GM19240 (cell line): Measurements from ENCODE around the gene ZBTB48.
A peak's percentile ranks its signal among the peaks of the same experiment; 100 is the strongest.
"Not testable (repeated sequence)": the region's sequence is repeated elsewhere in the genome, so short reads cannot be mapped to it uniquely, and the experiment has no call there.

ENCODE experiments used
- DNase-seq: peaks from one replicate; pipeline ENCODE4 v3.0.0; 2011; ENCODE audit warnings: low spot score; ENCODE audit not compliant: insufficient read length

ZBTB48 gene

DNA sequence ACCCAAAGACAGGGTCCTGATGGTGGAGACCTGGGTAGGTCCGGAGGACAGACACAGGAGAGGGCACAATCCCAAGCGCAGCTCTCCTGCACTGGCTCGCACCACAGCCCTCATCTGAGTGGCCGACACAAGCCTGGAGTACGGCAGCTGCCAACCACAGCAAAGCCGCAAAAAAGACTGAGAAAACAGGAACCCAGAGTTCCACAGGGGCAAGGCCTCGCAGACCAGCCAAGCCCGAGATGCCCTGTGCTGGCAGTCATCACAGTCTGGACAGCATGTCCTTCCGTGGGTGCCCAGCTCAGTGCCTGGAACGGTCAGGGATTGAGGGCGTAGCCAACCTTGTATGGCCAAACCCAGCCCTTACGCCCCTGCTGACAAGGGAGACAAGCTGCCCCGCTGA lies 11.4 kb downstream of the ZBTB48 start:
- DNase-seq, result no peak

DNA sequence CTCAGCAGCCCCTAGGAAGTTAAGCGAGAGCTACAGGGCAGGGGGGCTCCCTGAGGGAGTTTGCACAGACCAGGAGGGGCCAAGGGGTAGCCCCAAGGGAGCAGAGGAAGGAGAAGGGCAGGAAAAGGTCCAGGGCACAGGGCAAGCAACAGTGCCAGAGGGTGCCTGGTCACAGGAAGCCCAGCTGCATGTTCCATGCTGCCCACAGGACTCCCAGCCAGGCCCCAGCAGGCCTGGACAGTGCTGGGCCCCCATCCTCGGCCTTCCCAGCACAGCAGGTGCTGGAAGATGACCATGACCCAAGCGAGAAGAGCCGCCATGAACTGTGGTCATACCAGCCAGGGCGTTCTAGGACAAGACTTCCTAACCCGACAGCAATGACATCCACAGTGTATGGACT lies 11.8 kb downstream of the ZBTB48 start:
- no peak for DNase-seq

DNA sequence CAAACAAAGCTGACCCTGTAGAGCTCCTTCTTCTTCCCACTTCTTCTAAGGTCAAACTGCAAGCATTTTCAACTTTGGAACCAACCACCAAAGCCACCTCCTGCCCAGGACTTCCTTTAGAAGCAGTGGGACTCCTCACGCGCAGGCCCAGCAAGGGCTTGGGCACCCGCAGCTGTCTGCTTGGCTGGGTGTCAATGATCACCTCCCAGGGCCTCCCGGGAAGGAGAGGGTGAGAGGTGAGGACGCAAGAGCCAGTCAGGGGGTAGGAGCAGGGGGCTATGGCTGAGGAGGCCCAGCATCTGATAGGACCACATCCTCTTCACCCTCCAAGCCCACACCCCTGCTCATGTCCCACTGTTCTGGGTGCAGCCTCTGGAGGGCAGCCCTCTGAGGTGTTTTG lies 12.6 kb downstream of the ZBTB48 start:
- no peak for DNase-seq

DNA sequence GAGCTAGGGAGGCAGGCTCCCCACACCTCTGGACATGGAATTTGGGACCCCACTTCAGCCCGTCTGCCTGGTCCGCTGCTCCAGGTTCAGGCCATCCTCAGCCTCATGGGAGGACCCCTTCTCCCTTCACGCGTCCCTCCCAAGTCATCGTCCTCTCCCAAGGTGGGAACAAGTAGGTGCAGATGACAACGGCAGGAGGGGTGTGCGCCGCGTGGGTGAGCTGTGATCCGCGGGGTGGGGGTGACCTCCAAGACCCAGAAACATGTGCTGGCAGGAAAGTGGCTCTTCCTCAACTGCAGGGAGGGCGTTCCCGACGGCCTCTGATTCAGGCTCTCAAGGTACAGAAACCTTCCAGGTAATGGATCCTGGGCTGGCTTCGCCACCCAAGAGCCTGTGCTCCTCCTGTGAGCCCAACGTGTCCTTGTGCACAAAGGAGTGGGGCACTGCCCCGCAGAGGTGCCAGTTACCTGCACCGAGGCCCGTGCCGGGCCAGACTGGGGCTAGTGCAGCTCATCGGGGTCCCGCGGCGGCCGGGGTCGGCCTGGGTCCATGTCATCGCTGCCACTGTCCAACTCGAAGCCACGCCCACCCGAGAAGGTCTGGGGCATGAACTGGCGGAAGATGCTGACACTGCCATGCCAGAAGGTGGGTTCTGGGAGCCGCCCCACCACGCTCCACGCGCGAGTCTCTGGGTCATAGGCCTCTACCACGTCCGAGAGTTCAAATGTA lies 13.2 kb downstream of the ZBTB48 start:
- no peak for DNase-seq

DNA sequence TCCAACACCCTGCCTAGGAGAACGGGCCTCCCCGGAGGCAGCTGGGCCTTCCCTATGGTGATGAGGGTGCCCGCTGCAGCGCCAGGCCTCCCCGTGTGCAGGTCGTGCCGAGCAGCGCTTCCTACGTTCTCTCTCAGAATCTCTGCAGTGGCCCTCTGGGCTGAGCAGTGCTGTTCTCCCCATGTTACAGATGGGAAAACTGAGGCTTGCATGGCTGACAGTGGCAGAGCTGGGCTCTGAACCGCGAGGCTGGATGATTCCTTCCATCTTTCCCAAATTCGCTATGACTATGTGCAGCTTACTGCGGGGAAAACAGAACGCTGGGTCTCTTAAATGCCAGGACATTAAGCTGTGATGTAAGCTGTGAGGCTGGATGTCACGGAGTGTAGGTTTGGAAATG lies 14.0 kb downstream of the ZBTB48 start:
- no peak for DNase-seq

DNA sequence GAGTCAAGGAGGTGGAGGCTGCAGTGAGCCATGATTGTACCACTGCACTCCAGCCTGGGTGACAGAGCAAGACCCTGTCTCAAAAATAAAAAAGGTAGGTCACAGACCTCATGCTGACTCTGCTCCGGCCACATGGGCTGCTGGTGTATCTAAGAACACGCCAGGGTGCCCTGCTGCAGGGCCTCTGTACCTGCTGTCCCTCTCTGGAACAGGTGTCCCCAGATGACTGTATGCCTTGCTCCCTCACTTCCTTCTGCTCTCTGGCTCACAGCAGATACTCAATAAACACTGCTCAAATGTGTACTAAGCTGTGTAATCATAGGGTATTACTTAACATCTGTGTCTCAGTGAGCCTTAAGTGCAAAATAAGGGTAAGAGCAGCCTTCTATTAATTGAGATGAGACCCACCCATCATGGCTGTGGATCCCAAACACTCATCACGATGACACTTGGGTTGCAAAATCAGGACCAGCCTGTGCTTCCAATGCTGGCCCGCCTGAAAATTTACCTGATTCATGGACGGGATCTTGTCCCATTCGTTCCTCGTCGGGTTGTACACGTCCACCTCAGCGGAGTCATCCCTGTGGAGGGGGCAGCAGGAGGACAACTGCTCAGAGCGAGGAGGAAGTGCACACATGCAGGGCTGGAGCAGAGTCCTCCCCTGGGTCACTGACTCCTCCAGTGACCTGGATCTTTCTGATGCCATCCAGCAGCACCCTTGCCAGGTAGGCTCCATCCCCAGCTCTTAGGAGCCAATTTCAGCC lies 15.4 kb downstream of the ZBTB48 start:
- DNase-seq, result no peak

DNA sequence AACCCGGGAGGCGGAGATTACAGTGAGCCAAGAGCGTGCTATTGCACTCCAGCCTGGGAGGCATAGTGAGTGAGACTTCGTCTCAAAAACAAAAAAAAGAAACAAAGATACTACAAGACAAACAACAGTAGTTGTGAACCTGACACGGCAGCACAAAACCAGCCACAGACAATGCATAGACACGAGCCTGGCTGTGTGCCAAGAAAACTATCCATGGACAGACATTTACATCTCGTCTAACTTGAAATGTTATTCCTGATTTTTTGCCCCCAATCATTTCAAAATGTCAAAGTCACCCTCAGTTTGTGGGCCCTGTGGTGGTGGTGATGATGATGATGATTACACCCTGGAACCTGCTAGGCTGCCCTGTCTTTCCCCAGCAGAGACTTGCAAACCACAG lies 16.6 kb downstream of the ZBTB48 start:
- DNase-seq, result no peak

DNA sequence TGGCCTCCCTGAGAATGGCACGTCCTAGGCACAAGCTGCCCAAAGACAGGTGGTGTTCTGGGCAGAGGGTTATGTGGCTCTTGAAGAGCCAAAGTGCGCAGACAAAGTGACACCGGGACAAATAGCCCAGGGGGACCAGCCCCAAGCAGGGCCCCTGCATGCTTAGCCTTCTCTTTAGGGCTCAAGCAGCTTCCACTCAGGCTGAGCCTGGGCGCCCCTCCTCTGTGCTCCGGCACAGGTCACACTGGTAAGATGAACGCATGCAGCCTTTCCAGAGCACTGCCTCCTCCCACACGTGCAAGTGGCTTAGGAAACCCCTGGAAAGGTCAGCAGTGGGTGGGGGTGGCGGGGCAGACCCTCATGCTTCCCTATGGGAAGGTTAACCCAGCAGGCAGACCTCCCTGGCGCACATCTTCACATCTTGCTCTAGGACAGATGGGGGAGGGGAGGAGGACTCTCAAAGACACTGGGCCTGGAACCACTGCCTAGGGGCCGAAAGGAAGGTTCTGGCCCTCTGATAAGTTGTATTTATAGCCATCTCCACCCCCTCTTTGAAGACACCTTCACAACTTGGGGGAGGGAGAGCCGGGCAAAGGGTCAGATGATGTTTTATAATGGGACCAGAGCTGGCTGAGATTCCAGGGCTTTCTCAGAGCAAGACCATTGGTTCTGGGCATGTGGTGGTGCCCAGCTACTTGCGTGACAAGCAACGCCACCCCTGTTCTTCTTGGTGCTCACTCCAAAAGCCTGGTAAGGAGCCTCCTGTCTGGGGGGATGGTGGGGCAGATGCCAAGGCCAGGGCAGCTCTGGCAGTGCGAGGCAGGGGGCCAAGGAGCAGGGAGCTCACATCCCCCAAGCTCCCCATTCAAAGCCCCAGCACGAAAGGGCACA lies 17.3 kb downstream of the ZBTB48 start:
- DNase-seq, result no peak

DNA sequence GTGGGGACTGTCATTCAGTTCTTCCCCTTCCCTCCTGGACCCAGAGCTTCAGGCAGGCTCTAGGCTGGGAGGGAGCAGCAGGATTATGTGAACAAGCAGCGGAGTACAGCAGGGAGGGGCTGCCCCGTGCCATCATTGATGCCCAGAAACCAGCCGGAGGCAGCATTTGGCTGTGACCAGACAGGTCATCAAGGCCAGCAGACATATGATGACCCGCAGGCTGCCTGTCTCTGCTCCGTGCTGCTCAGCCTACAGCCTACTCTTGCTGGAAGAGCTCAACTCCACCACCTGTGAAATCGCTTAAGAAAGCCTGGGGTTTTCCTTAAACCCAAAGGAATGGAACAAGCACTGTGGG lies 18.0 kb downstream of the ZBTB48 start:
- DNase-seq, result no peak

DNA sequence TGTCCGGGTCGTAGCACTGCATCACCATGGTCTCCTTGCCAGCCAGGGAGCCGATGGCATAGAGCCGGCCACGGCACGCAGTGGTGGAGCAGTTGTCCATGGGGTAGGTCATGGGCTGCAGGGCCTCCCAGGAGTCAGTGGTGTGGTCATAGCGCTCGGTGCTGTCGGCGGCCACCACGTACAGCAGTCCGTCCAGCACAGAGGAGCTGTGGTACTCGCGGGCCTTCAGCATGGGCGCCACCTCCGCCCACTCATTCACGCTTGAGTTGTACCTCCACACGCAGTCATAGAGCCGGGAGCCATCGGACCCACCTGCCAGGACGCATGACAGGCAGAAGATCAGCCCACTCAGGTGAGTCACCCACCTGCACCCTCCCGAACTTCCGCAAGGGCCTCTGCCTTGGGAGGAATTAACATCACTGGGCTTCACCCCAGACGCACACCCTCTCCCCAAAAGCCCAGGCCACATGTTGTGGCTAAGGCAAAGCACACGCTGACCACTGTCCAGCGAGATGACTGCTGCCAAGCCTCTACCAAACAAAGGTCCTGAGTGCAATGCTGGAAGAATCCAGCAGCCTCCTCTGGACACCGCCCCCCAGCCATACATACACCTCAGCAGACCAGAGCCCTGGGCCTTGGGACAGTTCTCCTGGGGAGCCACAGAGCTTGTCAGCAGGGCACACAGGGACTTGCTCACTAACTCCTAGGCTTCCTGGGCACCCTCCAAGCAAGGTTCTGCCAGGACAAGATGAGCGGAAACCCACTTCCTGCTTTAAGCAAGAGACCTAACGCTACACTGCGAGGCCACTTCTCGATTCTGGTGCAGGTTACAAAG lies 19.6 kb downstream of the ZBTB48 start:
- DNase-seq, result no peak

DNA sequence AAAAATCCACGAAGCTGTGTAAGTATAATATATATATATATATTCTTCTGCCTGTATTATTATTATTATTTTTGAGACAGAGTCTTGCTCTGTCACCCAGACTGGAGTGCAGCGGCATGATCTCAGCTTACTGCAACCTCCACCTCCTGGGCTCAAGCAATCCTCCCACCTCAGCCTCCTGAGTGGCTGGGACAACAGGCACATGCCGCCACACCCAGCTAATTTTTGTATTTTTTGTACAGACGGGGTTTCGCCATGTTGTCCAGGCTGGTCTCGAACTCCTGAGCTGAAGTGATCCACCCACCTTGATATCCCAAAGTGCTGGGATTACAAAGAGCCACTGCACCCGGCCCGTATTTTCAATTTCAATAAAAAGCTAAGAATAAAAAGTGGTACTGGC lies 20.2 kb downstream of the ZBTB48 start:
- DNase-seq, result not testable (repeated sequence)

DNA sequence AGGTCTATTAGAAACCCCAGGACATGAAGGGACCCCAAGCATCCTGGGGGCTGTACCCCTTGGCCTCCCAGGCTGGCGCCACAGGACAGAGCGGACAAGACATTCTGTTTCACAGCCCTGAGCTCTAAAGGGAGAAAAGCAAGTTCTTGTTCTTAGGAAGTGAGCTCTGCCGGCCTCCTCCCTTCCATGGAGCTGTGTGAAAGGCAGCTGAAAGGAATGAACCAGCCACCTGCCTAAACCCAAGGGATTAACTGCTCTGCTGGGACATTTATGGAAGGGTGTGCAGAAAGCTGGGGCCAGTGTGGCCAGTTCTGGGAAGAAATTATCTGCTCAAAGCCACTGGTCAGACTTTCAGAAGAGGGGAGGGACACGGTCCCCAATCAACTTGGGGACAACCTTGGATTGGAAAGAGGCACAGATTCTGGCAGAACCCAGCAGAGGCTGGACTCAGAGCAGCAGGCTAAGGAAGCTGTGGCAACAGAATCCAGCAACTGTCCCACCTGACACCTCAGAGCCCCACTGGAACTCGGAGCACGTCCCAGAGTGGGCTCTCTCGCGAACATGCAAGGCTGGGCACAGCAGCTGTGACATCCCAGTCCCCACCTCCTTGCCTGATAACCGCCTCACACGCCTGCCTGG lies 20.7 kb downstream of the ZBTB48 start:
- no peak for DNase-seq

DNA sequence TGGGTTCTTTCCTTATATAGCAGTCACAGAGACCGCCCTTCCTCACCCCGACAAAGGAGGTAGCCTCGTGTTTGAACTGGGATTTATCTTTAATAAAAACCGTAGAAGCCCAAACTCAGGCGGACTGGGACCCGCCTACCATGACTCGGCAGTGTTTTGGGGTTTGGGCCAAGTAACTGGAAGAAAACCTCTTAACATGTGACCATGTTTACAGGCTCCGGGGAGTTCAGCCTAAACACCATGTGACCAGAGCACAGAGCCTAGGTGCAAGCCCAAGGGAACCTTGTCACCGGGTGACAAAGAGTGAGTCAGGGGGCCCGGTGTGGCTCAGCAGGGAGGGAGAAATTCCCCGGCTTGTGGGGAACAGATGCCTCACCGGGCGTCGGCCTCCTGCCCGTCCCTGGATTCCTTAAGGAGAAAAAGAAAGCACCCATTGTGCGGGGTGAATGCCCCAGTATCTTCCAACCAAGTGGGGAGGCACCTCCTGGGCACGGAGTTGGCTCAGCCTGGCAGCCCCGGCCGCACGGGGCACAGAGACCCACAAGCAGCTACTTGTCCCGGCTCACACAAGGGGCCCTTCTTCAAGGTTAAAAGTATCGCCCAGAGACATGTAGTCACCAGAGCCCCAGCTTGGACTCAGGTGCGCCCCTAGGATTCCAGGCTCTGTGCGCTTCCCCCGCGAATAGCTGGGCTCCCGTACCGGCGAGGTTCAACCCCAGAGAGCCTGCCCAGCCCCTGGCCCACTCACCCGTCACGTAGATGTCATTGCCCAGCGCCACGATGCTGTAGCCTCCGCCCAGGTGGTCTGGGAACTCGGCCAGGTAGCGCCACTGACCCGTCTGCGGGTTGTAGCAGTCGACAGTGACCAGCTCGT lies 21.5 kb downstream of the ZBTB48 start:
- DNase-seq, result peak; percentile 55

DNA sequence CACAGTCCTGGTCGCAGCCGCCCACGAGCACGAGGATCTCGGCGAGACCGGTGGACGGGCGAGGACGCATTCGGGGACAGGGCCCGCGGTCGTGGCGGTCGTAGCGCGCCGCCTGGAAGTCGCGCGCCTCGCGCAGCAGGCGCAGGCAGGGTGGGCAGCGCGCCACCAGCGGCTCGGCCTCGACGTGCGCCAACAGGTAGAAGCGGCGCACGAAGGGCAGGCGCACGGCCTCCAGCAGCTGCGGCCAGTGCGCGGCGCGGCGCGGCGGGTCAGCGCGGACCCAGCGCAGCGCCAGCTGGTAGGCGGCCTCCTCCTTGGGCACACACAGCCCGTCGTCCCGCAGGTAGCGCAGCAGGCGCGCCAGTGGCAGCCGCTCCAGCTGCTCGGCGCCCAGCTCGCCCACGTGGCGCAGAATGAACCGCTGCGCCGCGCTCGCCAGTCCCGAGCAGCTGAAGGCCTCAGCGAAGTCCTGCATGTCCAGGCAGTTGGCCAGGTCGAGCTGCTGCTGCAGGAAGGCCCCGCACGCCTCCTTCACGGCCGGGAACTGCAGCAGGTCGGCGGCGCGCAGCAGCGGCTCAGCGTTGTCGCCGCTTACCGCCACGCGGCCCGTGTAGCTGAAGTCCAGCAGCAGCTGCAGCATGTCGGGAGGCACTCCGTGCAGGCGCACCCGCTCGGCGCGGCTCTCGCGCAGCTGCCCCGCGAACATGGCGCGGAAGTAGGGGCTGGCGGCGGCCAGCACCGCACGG lies 22.3 kb downstream of the ZBTB48 start:
- DNase-seq, result no peak

DNA sequence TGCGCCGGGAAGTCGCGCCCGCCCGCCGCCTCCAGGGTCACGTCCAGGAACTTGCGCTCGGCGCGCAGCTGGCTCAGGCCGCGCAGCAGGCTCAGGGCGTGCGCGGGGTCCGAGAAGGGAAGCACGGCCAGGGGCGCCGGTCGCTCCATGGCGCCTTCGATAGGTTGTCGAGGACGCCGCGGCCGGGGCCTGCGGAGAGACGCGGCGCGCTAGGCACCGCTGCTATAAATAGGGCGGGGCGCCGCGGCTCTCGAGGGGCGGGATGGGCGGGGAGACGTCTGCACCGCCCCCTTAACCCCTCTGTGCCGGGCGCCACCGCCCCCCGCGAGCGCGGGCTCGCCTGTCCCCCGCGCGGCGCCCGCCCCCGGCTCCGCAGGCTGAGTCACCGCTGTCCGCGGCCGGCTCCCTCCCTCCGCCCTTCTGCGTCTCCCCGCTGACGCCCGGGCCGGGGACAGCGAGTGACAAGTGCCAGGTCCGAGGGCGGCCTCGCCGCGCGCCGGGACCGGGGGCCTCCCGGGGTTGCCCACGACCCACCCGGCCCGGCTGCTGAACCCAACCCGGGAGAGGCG lies 23.0 kb downstream of the ZBTB48 start, which contains the start of gene KLHL21:
Gene KLHL21 (minus strand): TSS at position 201 of the 569 bp plus-strand sequence. CDS start 52 bp downstream, at position 149.
- DNase-seq, result peak; percentile 71

DNA sequence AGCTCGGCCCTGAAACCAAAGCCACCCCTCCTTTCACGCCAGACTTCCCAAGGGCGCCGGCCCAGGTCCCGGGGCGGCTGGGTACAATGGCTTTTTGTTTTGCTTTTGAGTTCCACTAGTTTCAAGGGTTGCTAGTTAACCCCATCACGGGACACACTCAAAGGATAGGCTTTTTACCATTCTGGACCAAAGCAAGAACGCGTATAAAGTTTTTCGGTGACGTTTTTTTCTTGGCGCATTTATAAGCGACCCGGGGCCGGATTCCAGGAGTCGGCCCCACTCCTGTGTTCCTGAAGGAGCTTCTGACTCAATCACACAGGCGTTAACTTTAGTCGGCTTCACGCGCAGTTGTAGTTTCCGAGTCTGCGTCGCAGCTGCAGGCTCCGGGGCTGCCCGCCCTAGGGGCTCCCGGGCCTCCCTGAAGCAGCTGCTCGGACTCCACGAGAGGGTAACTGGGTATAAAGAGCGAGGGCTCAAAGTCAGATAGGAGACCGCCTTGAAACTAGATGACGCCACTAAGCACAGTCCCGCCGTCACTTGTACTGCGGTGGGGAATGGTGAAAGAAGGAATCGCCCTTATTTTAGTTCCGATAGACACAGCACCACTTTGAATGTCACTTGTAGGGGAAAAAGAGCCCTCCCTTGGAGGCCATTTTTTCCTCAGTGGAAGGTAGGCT lies 23.6 kb downstream of the ZBTB48 start:
- no peak for DNase-seq

DNA sequence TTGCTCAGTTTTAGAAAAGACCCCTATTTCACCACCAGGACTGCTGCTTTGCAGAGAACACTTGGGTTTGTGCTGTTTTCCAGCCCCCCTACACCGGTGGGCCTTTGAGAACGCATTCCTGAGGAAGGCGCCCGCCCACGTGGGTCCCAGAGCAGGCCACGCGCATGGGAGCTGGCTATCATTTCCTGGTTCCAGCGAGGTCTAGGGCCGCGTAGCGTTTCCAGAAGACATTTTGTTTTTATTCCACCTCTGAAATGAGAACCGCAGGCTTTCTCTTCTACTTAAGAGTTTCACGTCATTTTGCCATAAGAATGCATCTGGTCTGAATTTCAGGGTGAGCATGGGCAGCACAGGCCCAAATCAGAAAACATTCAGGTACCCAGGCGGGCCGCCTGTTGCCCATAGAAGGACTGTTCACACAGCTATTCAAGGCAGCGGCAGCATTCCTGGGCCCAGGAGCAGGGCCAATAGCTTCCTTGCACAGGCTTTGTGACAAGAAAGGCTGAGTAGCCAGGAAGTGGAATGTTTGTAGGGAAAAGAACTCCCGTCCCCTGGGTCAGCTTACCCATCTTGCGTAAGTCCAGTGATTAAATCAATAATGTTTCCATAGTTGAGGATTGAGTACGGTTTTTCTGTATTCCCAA lies 24.2 kb downstream of the ZBTB48 start:
- no peak for DNase-seq
